ENCODE results near the gene YTHDF1.

The YTHDF1 gene

GRCh38 chr20:63247671-63248228 lies 31.8 kb upstream of the YTHDF1 start:
- DNase-seq = no peak

GRCh38 chr20:63246490-63247288 lies 30.8 kb upstream of the YTHDF1 start:
- no peak for DNase-seq

- no peak for DNase-seq
These were observed 28.5 kb upstream of the YTHDF1 start for GRCh38 chr20:63244468-63244867.

GRCh38 chr20:63243604-63244247 lies 27.8 kb upstream of the YTHDF1 start:
- DNase-seq = no peak

- no peak for DNase-seq
These were observed 26.8 kb upstream of the YTHDF1 start for GRCh38 chr20:63242736-63243135.

GRCh38 chr20:63241272-63241671 lies 25.3 kb upstream of the YTHDF1 start:
- no peak for DNase-seq

GRCh38 chr20:63240004-63240403 lies 24.1 kb upstream of the YTHDF1 start:
- no peak for DNase-seq

- no peak for DNase-seq
These were observed 23.5 kb upstream of the YTHDF1 start for GRCh38 chr20:63239431-63239830.

GRCh38 chr20:63238514-63239125 lies 22.7 kb upstream of the YTHDF1 start:
- no peak for DNase-seq

GRCh38 chr20:63238031-63238430 lies 22.1 kb upstream of the YTHDF1 start:
- DNase-seq = no peak

- no peak for DNase-seq
These were observed 20.3 kb upstream of the YTHDF1 start for GRCh38 chr20:63236116-63236837.

GRCh38 chr20:63235399-63235983 lies 19.6 kb upstream of the YTHDF1 start, which contains the start of gene BIRC7:
TSS of gene BIRC7 (plus strand) at chr20:63235905. CDS start at chr20:63236097, 192 bp downstream.
- DNase-seq = no peak

GRCh38 chr20:63234693-63235398 lies 18.9 kb upstream of the YTHDF1 start:
- DNase-seq = no peak

GRCh38 chr20:63233924-63234323 lies 18.0 kb upstream of the YTHDF1 start:
- no peak for DNase-seq

- DNase-seq = no peak
These were observed 17.1 kb upstream of the YTHDF1 start for GRCh38 chr20:63233061-63233344.

- no peak for DNase-seq
These were observed 16.5 kb upstream of the YTHDF1 start for GRCh38 chr20:63232235-63233060.

GRCh38 chr20:63230800-63231268 lies 14.9 kb upstream of the YTHDF1 start:
- no peak for DNase-seq

GRCh38 chr20:63228806-63229205 lies 12.9 kb upstream of the YTHDF1 start:
- DNase-seq = no peak

- no peak for DNase-seq
These were observed 11.3 kb upstream of the YTHDF1 start for GRCh38 chr20:63227260-63227659.

- DNase-seq = no peak
These were observed 10.4 kb upstream of the YTHDF1 start for GRCh38 chr20:63226042-63226943.
